ENCODE results near the gene AURKA.
"Not testable (repeated sequence)": the region's sequence is repeated elsewhere in the genome, so short reads cannot be mapped to it uniquely, and the experiment has no call there.

AURKA gene

DNA sequence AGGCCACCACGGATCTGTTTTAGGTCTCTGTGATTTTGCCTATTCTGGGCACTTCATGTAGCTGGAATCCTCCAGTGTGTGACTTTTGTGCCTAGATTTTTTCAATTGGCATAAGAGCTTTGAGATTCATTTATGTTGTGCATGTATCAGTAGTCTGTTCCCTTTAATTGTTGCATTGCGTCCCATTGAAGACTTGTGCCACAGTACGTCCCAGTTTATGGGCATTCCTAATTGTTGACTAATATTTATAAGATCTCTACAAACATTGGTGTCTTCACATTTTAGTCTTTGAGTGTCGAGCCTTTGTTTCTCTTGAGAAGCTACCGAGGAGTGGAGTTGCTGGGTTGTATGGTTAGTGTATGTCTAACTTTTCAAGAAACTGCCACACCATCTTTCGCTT lies 33.9 kb downstream of the AURKA start:
- in situ Hi-C loops (cut with MboI; ENCODE audit: low sequenced_read_pairs), result no loop called here
- H3K27me3 ChIP-seq (ENCODE audit: low read depth), result peaks cover 6% of the 10 kb centered on the region
- no peak overlapping the region for H3K4me3 ChIP-seq
- H3K9me3 ChIP-seq, result no peaks in the 10 kb centered on the region
- peaks cover 3% of the 10 kb centered on the region; the same call in 1 of the 2 replicates for H3K4me1 ChIP-seq
- no peaks in the 10 kb centered on the region for H3K36me3 ChIP-seq (replicated peaks)
- DNase-seq (ENCODE audit: low spot score in 2 of 2), result no peak

DNA sequence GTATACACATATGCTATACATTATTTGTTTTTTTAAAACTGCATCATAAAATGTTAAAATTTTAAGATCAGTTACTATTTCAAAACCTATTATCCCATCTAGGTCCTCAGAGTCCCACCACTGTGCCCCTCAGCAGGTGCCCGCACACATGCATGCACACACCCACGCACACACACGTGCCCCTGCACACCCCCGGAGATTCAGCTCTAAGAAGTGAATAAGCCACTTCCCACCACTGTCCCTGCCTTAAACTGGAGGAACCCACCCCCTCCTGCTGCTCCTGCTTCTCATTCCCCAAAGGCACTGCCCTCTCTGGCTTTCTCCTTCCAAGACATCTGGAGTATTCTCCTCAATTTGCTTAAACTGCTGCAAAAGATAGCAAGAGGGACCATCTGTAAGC lies 38.7 kb downstream of the AURKA start:
- peaks cover 9% of the 10 kb centered on the region for H3K4me1 ChIP-seq
- in situ Hi-C loops (cut with MboI; ENCODE audit: low sequenced_read_pairs), result no loop called here
- H3K4me3 ChIP-seq, result no peak overlapping the region
- H3K9me3 ChIP-seq, result no peaks in the 10 kb centered on the region
- peaks cover 41% of the 10 kb centered on the region for H3K27me3 ChIP-seq (ENCODE audit: low read depth)
- no peaks in the 10 kb centered on the region for H3K36me3 ChIP-seq (replicated peaks)
- no peak for DNase-seq (ENCODE audit: low spot score in 2 of 2)

DNA sequence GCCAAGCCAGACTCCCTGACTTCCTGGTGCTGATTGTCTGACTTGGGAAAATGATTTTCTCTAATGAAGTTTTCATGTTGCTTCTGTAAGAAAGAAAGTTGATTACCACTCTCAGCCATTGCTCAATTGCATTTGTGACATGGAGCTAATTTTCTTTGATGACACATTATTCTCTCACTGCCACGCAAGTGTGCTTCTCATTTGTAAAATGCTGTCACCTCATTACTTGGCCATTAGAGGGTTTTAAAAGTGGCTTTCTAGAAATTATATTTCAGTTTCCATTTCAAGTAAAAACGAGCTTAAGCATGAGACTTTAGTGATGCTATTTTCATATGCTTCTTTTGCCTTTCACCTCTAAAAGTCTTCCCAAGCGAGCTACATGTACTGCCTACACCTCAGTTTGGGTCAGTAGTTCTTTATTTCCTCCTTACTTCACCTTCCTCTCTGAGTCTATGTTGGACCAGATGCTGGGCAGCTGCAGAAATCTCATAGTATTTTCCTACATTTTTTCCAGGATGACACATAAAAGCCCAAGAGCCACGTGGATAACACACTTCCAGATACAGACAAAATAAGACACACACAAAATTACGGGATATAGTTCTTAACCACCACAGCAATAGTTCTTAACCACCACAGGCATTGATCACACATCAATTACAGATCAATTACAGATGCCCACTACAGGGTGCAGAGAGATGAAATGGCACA lies 39.5 kb downstream of the AURKA start:
- Histone ChIP-seq H3K27me3 (ENCODE audit: low read depth) (peaks cover 41% of the 10 kb centered on the region), H3K36me3 (replicated peaks) (no peaks in the 10 kb centered on the region), H3K9me3 (no peaks in the 10 kb centered on the region), H3K4me3 (no peak overlapping the region), H3K4me1 (peaks cover 14% of the 10 kb centered on the region)
- DNase-seq (ENCODE audit: low spot score in 2 of 2), result no peak
- in situ Hi-C loops (cut with MboI; ENCODE audit: low sequenced_read_pairs), result no loop called here

DNA sequence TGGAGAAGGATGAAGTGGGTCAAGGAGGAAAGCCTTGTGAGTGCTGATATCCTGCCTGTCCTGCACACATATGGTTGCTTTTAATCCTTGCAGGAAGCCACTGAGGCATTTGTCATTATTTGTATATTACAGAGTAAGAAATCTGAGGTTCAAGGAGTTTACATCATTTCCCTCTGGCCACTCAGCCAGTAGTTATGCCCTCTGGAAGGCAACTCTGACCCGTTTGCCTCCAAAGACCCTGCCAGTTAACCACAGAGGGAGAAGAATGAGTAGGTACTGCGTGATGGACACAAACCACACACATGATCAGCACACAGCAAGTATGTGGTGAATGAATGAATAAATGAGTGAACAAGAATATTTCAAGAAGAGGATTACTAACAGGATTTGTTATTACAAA lies 41.2 kb downstream of the AURKA start:
- Histone ChIP-seq H3K27me3 (ENCODE audit: low read depth) (peaks cover 44% of the 10 kb centered on the region), H3K36me3 (replicated peaks) (no peaks in the 10 kb centered on the region), H3K4me3 (no peak overlapping the region), H3K4me1 (peaks cover 15% of the 10 kb centered on the region), H3K9me3 (no peaks in the 10 kb centered on the region)
- in situ Hi-C loops (cut with MboI; ENCODE audit: low sequenced_read_pairs), result no loop called here
- no peak for DNase-seq (ENCODE audit: low spot score in 2 of 2)

DNA sequence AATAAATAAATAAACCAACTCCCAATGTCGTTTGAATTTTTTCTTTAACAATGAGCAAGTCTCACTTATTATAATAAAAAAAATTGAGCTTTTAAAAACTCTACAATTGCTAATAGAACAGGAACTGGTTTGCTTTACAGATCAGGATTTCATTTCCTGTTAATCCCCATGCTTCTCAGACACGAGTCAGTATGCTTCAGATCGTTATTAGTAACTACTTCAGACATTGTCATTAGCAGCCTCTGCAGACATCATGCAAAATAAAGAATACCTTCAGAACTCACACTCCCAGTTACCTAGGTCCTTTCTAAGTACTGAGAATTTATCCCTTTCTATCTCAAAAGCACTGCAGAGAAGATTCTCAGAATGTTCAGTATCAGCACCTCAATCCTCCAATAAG lies 43.3 kb downstream of the AURKA start:
- peaks cover 15% of the 10 kb centered on the region for H3K4me1 ChIP-seq
- H3K27me3 ChIP-seq (ENCODE audit: low read depth), result peaks cover 59% of the 10 kb centered on the region
- no peak overlapping the region for H3K4me3 ChIP-seq
- no peak for DNase-seq (ENCODE audit: low spot score in 2 of 2)
- in situ Hi-C loops (cut with MboI; ENCODE audit: low sequenced_read_pairs), result loop anchor here (25.0 kb wide), 1 partner anchor 1686 kb away; no protein-coding TSS in a partner anchor
- no peaks in the 10 kb centered on the region for H3K9me3 ChIP-seq
- H3K36me3 ChIP-seq (replicated peaks), result no peaks in the 10 kb centered on the region

DNA sequence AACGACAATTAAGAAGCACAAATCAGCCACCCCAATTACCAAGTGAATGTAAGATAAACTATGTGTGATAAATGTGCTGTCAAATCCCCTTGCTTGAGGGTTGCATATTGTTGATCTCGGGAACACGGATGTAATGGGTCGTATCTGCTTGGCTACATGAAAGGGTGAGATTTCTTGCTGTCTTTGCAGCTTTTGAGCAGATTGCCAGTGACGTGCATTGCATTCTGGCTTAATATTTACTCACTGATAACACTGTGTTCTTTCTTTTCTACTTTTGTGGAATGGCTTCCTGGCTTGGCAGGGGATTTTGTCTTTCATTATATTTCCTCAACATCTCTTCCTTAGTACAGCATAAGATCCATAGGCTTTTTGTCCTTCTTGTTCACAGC lies 43.7 kb downstream of the AURKA start:
- no peaks in the 10 kb centered on the region for H3K36me3 ChIP-seq (replicated peaks)
- in situ Hi-C loops (cut with MboI; ENCODE audit: low sequenced_read_pairs), result loop anchor here (25.0 kb wide), 1 partner anchor 1686 kb away; no protein-coding TSS in a partner anchor
- peaks cover 62% of the 10 kb centered on the region for H3K27me3 ChIP-seq (ENCODE audit: low read depth)
- H3K4me1 ChIP-seq, result peaks cover 15% of the 10 kb centered on the region
- H3K4me3 ChIP-seq, result no peak overlapping the region
- peak in 1 of 2 experiments; percentile 34 for DNase-seq (ENCODE audit: low spot score in 2 of 2)
- H3K9me3 ChIP-seq, result no peaks in the 10 kb centered on the region

GRCh38 chr20:56347628-56348304 lies 44.2 kb downstream of the AURKA start:
- peak; percentile 39 to 93 for DNase-seq (ENCODE audit: low spot score in 2 of 2)
- no peaks in the 10 kb centered on the region for H3K9me3 ChIP-seq
- peaks cover 15% of the 10 kb centered on the region for H3K4me1 ChIP-seq
- no peaks in the 10 kb centered on the region for H3K36me3 ChIP-seq (replicated peaks)
- H3K4me3 ChIP-seq, result no peak overlapping the region
- in situ Hi-C loops (cut with MboI; ENCODE audit: low sequenced_read_pairs), result loop anchor here (25.0 kb wide), 1 partner anchor 1685 kb away; no protein-coding TSS in a partner anchor
- H3K27me3 ChIP-seq (ENCODE audit: low read depth), result peaks cover 62% of the 10 kb centered on the region

DNA sequence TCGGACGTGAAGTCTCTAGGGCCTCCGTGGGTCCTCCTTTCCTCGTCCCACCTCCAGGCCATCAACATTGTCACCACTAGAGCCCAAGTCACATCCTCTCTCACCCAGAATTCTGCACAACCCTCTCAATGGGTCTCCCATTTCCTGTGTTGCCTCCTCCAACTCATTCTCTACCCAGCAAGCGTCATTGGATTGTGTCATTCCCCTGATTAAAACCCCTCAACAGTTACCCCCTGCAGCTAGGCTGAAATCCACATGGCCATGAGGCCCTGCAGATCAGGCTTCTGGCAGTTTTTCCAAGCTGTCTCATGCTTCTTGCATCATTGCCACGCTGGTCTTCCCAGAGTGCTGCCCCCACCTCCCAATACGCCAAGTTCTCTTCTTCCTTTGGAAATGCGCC lies 46.1 kb downstream of the AURKA start:
- no peaks in the 10 kb centered on the region for H3K9me3 ChIP-seq
- no peaks in the 10 kb centered on the region for H3K36me3 ChIP-seq (replicated peaks)
- in situ Hi-C loops (cut with MboI; ENCODE audit: low sequenced_read_pairs), result loop anchor here (25.0 kb wide), 1 partner anchor 1684 kb away; no protein-coding TSS in a partner anchor
- DNase-seq (ENCODE audit: low spot score in 2 of 2), result no peak
- H3K4me3 ChIP-seq, result no peak overlapping the region
- H3K27me3 ChIP-seq (ENCODE audit: low read depth), result peaks cover 58% of the 10 kb centered on the region
- peaks cover 15% of the 10 kb centered on the region for H3K4me1 ChIP-seq

- H3K4me1 ChIP-seq, result peaks cover 14% of the 10 kb centered on the region
- H3K36me3 ChIP-seq (replicated peaks), result no peaks in the 10 kb centered on the region
- no peaks in the 10 kb centered on the region for H3K9me3 ChIP-seq
- peak in 1 of 2 experiments; percentile 71 for DNase-seq (ENCODE audit: low spot score in 2 of 2)
- in situ Hi-C loops (cut with MboI; ENCODE audit: low sequenced_read_pairs), result loop anchor here (25.0 kb wide), 1 partner anchor 1682 kb away; no protein-coding TSS in a partner anchor
- H3K4me3 ChIP-seq, result no peak overlapping the region
- H3K27me3 ChIP-seq (ENCODE audit: low read depth), result peaks cover 41% of the 10 kb centered on the region
These were observed 48.1 kb downstream of the AURKA start for GRCh38 chr20:56343861-56344381.

- DNase-seq (ENCODE audit: low spot score in 2 of 2), result no peak
- H3K4me1 ChIP-seq, result peaks cover 4% of the 10 kb centered on the region; the same call in 1 of the 2 replicates
- no peaks in the 10 kb centered on the region for H3K9me3 ChIP-seq
- H3K4me3 ChIP-seq, result no peak overlapping the region
- H3K36me3 ChIP-seq (replicated peaks), result no peaks in the 10 kb centered on the region
- in situ Hi-C loops (cut with MboI; ENCODE audit: low sequenced_read_pairs), result loop anchor here (25.0 kb wide), 1 partner anchor 1680 kb away; no protein-coding TSS in a partner anchor
- H3K27me3 ChIP-seq (ENCODE audit: low read depth), result peaks cover 41% of the 10 kb centered on the region
These were observed 49.2 kb downstream of the AURKA start for GRCh38 chr20:56342783-56343182.

GRCh38 chr20:56336709-56337108 lies 55.3 kb downstream of the AURKA start:
- H3K4me1 ChIP-seq; DNase-seq (ENCODE audit: low spot score in 2 of 2); H3K36me3 ChIP-seq (replicated peaks); H3K27me3 ChIP-seq (ENCODE audit: low read depth); H3K4me3 ChIP-seq; H3K9me3 ChIP-seq: not testable (repeated sequence)
- in situ Hi-C loops (cut with MboI; ENCODE audit: low sequenced_read_pairs), result loop anchor here (25.0 kb wide), 1 partner anchor 1674 kb away; no protein-coding TSS in a partner anchor

DNA sequence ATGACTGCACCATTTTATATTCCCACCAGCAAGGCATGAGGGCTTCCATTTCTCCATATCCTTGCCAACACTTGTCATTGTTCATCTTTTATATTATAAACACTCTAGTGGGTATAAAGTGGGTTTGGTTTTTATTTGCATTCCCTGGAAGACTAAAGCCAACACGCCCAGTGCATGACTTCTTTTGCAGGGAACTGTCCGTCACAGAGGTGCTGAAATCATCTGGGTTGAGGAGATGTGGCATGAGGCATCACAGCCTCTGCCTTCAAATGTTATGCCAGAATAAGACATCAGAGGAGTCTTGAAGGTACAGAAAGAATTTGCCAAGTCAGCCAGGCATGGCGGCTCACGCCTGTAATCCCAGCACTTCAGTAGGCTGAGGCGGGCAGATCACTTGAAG lies 63.2 kb downstream of the AURKA start:
- DNase-seq (ENCODE audit: low spot score in 2 of 2), result peak in 1 of 2 experiments; percentile 43
- no peaks in the 10 kb centered on the region for H3K4me1 ChIP-seq
- no peaks in the 10 kb centered on the region for H3K36me3 ChIP-seq (replicated peaks)
- in situ Hi-C loops (cut with MboI; ENCODE audit: low sequenced_read_pairs), result loop anchor here (25.0 kb wide), 1 partner anchor 1667 kb away; no protein-coding TSS in a partner anchor
- no peaks in the 10 kb centered on the region; the same call in 1 of the 2 replicates for H3K27me3 ChIP-seq (ENCODE audit: low read depth)
- no peak overlapping the region for H3K4me3 ChIP-seq
- no peaks in the 10 kb centered on the region for H3K9me3 ChIP-seq

DNA sequence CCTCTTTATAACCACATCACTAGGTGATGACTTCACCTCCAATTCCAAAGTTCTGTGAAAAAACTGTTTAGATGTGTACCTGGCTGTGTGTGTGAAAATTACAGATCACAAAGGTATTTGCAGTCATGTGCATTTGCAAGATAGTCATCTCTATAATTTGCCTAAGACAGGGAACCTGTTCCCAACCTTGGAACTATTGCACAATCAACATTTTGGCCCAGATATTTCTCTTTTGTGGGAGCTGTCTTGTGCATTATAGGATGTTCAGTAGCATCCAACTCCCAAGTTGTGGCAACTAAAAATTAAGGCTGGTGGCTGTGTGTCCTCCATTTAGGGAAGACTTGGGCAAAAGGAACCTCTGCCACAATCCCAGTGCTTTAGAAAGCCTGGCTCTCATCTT lies 67.2 kb downstream of the AURKA start:
- H3K4me3 ChIP-seq, result no peak overlapping the region
- no peaks in the 10 kb centered on the region for H3K4me1 ChIP-seq
- no peaks in the 10 kb centered on the region for H3K36me3 ChIP-seq (replicated peaks)
- in situ Hi-C loops (cut with MboI; ENCODE audit: low sequenced_read_pairs), result loop anchor here (25.0 kb wide), 1 partner anchor 1663 kb away; no protein-coding TSS in a partner anchor
- no peak for DNase-seq (ENCODE audit: low spot score in 2 of 2)
- H3K27me3 ChIP-seq (ENCODE audit: low read depth), result peaks cover 3% of the 10 kb centered on the region; the same call in 1 of the 2 replicates
- no peaks in the 10 kb centered on the region for H3K9me3 ChIP-seq

DNA sequence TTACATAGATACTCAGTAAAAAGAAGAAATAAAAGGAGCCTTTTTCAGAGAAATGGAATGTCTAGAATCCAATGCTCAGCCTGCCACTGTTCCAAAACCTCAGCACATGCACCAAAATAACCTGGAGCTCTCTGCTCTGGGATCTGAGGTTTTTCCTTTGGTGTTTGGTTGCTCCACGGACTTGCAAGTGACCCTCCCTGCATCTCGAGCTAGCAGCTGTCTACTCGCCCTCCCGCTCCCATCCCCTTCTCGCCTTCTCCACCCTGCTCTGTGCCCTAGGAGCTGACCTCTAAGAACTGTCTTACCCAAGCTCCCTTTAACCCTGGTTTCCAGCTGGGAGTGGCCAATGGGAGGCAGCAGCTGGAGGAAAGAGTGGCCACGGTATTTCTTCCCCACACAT lies 68.4 kb downstream of the AURKA start:
- no peak for DNase-seq (ENCODE audit: low spot score in 2 of 2)
- H3K27me3 ChIP-seq (ENCODE audit: low read depth), result peaks cover 3% of the 10 kb centered on the region; the same call in 1 of the 2 replicates
- no peaks in the 10 kb centered on the region for H3K4me1 ChIP-seq
- no peaks in the 10 kb centered on the region for H3K36me3 ChIP-seq (replicated peaks)
- H3K4me3 ChIP-seq, result no peak overlapping the region
- no peaks in the 10 kb centered on the region for H3K9me3 ChIP-seq
- in situ Hi-C loops (cut with MboI; ENCODE audit: low sequenced_read_pairs), result no loop called here

Measured in HAP-1 (cell line).